Calu3 (cell line): ENCODE data around the gene CGA. TPM values are rescaled to one million over a fixed set of nuclear protein-coding genes. Genes with fewer than 3 reads are reported as not detected.

Source experiments
- BruUV-seq: library from RNA; stranded (reverse); fragments of 400-500 nt; replicated peaks from 2 replicates; lab custom pipeline; 2021; lab: Mats Ljungman, UMichigan
- CTCF ChIA-PET: fragments of 300-600 bp; sonication (Branson Sonifier 250); formaldehyde crosslinking; loops from one replicate; lab custom pipeline; 2022; ENCODE audit warnings: antibody characterized with exemption; lab: Charles Lee
- DNase-seq: peaks from one replicate; pipeline ENCODE4 v3.0.0; 2022
- H3K27ac Mint-ChIP-seq: one replicate; pipeline ENCODE4 v1.8.0; 2022; ENCODE audit warnings: mixed read lengths; ENCODE audit not compliant: unreplicated experiment
- H3K27me3 Mint-ChIP-seq: one replicate; pipeline ENCODE4 v1.8.0; 2022; ENCODE audit warnings: mixed read lengths; ENCODE audit not compliant: unreplicated experiment
- H3K36me3 Mint-ChIP-seq: one replicate; pipeline ENCODE4 v1.8.0; 2022; ENCODE audit warnings: mild to moderate bottlenecking, moderate library complexity, mixed read lengths; ENCODE audit not compliant: insufficient read depth, unreplicated experiment
- H3K4me1 Mint-ChIP-seq: one replicate; pipeline ENCODE4 v1.8.0; 2022; ENCODE audit warnings: mild to moderate bottlenecking, low read depth, mixed read lengths; ENCODE audit not compliant: unreplicated experiment
- H3K4me3 Mint-ChIP-seq: one replicate; pipeline ENCODE4 v1.8.0; 2022; ENCODE audit warnings: mild to moderate bottlenecking, low read depth, moderate library complexity, mixed read lengths; ENCODE audit not compliant: unreplicated experiment
- H3K9me3 Mint-ChIP-seq: one replicate; pipeline ENCODE4 v1.8.0; 2022; ENCODE audit warnings: low read depth, mixed read lengths; ENCODE audit not compliant: unreplicated experiment
- CTCF ChIP-seq: fragments of 200-600 bp; IDR thresholded peaks from one replicate; pipeline ENCODE4 v1.8.0; 2022; ENCODE audit warnings: antibody characterized with exemption; ENCODE audit not compliant: unreplicated experiment
- intact Hi-C: fragments of 100-400 bp; cut with micrococcal nuclease; formaldehyde crosslinking; loops from one replicate; pipeline ENCODE4 v1.10.0; 2022; ENCODE audit not compliant: unreplicated experiment
- total RNA-seq: library from RNA; stranded (reverse); gene quantifications from 2 replicates; pipeline ENCODE4 v1.2.3, GENCODE V29; 2022

Gene CGA
- total RNA-seq, 1 experiment from 2014 or later: not detected

GRCh38 chr6:87116922-87117321 lies 22.0 kb upstream of the CGA start:
- no peaks in the 10 kb centered on the region for H3K27me3 Mint-ChIP-seq
- H3K9me3 Mint-ChIP-seq: peaks cover 2% of the 10 kb centered on the region
- DNase-seq: no peak
- no peak overlapping the region for H3K4me3 Mint-ChIP-seq
- CTCF ChIA-PET: no interaction called here
- H3K4me1 Mint-ChIP-seq: no peaks in the 10 kb centered on the region
- no TSS peak for BruUV-seq
- intact Hi-C loops: no loop called here
- TF ChIP-seq CTCF: no peak
- H3K36me3 Mint-ChIP-seq: no peaks in the 10 kb centered on the region
- H3K27ac Mint-ChIP-seq: no peak overlapping the region

DNA sequence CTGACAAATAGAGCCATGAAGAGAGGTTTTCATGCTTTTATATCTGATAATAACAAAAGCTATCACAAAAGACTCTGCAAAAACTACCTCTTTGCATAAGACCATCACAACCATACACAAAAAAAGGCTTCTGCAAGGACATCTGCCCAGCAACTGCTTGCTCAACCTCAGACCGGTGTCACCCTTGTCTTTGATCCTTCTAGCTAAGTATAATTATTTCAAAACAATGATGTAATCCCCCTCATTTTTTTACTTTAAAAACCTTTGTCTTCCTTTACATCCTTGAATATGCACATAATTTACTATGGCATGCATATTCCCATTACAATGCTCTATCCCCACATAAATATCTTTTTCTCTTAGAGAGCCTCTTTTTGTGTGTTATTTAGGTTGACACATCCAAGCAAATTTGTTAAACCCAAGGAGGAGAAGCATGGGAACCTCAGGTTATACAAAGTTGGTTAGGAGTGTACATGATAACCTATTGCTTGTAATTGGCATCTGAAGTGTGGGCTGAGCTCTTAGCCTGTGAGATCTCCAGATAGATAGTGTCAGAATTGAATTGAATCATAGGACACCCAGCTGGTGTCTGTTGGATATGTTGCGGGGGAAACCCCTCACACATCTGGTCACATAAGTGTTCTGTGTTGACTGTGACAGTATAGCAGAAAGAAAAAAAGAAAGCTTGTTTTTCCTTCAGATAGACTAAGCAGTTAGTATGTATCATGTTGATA lies 20.7 kb upstream of the CGA start:
- CTCF ChIA-PET: no interaction called here
- no peaks in the 10 kb centered on the region for H3K4me1 Mint-ChIP-seq
- no peak for TF ChIP-seq CTCF
- H3K36me3 Mint-ChIP-seq: no peaks in the 10 kb centered on the region
- no peaks in the 10 kb centered on the region for H3K27me3 Mint-ChIP-seq
- H3K27ac Mint-ChIP-seq: no peak overlapping the region
- no peaks in the 10 kb centered on the region for H3K9me3 Mint-ChIP-seq
- BruUV-seq: no TSS peak
- no peak for DNase-seq
- H3K4me3 Mint-ChIP-seq: no peak overlapping the region
- intact Hi-C loops: no loop called here

GRCh38 chr6:87110636-87111035 lies 15.7 kb upstream of the CGA start:
- no peaks in the 10 kb centered on the region for H3K4me1 Mint-ChIP-seq
- H3K27me3 Mint-ChIP-seq: no peaks in the 10 kb centered on the region
- H3K9me3 Mint-ChIP-seq: no peaks in the 10 kb centered on the region
- H3K27ac Mint-ChIP-seq: no peak overlapping the region
- no peak for DNase-seq
- H3K4me3 Mint-ChIP-seq: no peak overlapping the region
- CTCF ChIA-PET: no interaction called here
- intact Hi-C loops: no loop called here
- TF ChIP-seq CTCF: no peak
- no peaks in the 10 kb centered on the region for H3K36me3 Mint-ChIP-seq
- BruUV-seq: no TSS peak

- Mint-ChIP-seq H3K4me1 (no peaks in the 10 kb centered on the region), H3K4me3 (no peak overlapping the region), H3K9me3 (no peaks in the 10 kb centered on the region), H3K27ac (no peak overlapping the region), H3K27me3 (no peaks in the 10 kb centered on the region), H3K36me3 (no peaks in the 10 kb centered on the region)
- DNase-seq: no peak
- CTCF ChIA-PET: no interaction called here
- no TSS peak for BruUV-seq
- intact Hi-C loops: no loop called here
- no peak for TF ChIP-seq CTCF
Measured at GRCh38 chr6:87105823-87106222, 10.9 kb upstream of the CGA start.
